Endodermal cell (in vitro differentiated cells): ENCODE results near the gene KCNK4. TPM values are rescaled to one million over a fixed set of nuclear protein-coding genes. Genes with fewer than 3 reads are reported as not detected.

Experiments used
- DNase-seq: peaks from one replicate; pipeline ENCODE4 v3.0.0-alpha.2; 2017
- H3K27ac ChIP-seq: 2 replicates; pipeline ENCODE4 v1.5.1; 2013; ENCODE audit warnings: mild to moderate bottlenecking, low read depth, low read length, moderate library complexity
- H3K27me3 ChIP-seq: 2 replicates; pipeline ENCODE4 v1.6.1; 2013; ENCODE audit warnings: mild to moderate bottlenecking, low read length, moderate library complexity; ENCODE audit not compliant: insufficient read depth, control insufficient read depth, poor library complexity, severe bottlenecking
- H3K36me3 ChIP-seq: 2 replicates; pipeline ENCODE4 v1.7.0; 2013; ENCODE audit warnings: mild to moderate bottlenecking, low read length, moderate library complexity; ENCODE audit not compliant: control insufficient read depth, insufficient read depth
- H3K4me1 ChIP-seq: one replicate; pipeline ENCODE4 v1.7.0; 2013; ENCODE audit warnings: low read length; ENCODE audit not compliant: control insufficient read depth, insufficient read depth
- H3K4me3 ChIP-seq: 2 replicates; pipeline ENCODE4 v1.5.1; 2013; ENCODE audit warnings: mild to moderate bottlenecking, low read length, moderate library complexity
- H3K9ac ChIP-seq: 2 replicates; pipeline ENCODE4 v1.6.1; 2013; ENCODE audit warnings: mild to moderate bottlenecking, low read length, moderate library complexity; ENCODE audit not compliant: poor library complexity, severe bottlenecking; ENCODE audit errors: extremely low read depth
- H3K9me3 ChIP-seq: 2 replicates; pipeline ENCODE4 v1.6.1; 2013; ENCODE audit warnings: mild to moderate bottlenecking, low read length, moderate library complexity; ENCODE audit not compliant: control insufficient read depth
- H3K27ac Mint-ChIP-seq: 2 replicates; pipeline ENCODE4 v1.8.0; 2020; ENCODE audit warnings: mixed read lengths
- H3K27me3 Mint-ChIP-seq: 2 replicates; pipeline ENCODE4 v1.8.0; 2021; ENCODE audit warnings: mild to moderate bottlenecking, mixed read lengths; ENCODE audit not compliant: insufficient read depth
- H3K36me3 Mint-ChIP-seq: 2 replicates; pipeline ENCODE4 v1.8.0; 2020; ENCODE audit warnings: low read depth, mixed read lengths
- H3K4me1 Mint-ChIP-seq: 2 replicates; pipeline ENCODE4 v1.8.0; 2020; ENCODE audit warnings: mixed read lengths
- H3K4me3 Mint-ChIP-seq: 2 replicates; pipeline ENCODE4 v1.8.0; 2020; ENCODE audit warnings: mild to moderate bottlenecking, moderate library complexity, mixed read lengths
- H3K9me3 Mint-ChIP-seq: 2 replicates; pipeline ENCODE4 v1.8.0; 2020; ENCODE audit warnings: mild to moderate bottlenecking, mixed read lengths
- WGBS, 2 experiments: methylation state at CpG; one replicate each; pipeline versions ENCODE4 v1.1.5 to v1.1.7; 2013; ENCODE audit warnings: missing lambda C conversion rate in 2 of 2, mixed read lengths in 1 of 2; ENCODE audit not compliant: insufficient coverage in 1 of 2, insufficient read length in 1 of 2; 5-methylcytosine and 5-hydroxymethylcytosine counted together
- total RNA-seq, 2 donors: library from RNA; stranded (reverse); fragmentation: NEBNext Ultra II Directional in 1 of 2; extraction: Animal tissue kit (Norgen Biotek cat#: 25700) in 1 of 2; gene quantifications; 2 replicates in 1 of 2; 3 replicates in 1 of 2; pipeline ENCODE4 v1.2.1, GENCODE V29; 2021
- TF ChIP-seq, protein P1 (sequence below): fragments of 200-600 bp; sonication (generic); conservative IDR thresholded peaks from 2 replicates; pipeline ENCODE4 v1.5.0; 2021; ENCODE audit warnings: antibody characterized with exemption, mild to moderate bottlenecking

Gene KCNK4
- total RNA-seq, 2 donors from 2014 or later = not detected

DNA sequence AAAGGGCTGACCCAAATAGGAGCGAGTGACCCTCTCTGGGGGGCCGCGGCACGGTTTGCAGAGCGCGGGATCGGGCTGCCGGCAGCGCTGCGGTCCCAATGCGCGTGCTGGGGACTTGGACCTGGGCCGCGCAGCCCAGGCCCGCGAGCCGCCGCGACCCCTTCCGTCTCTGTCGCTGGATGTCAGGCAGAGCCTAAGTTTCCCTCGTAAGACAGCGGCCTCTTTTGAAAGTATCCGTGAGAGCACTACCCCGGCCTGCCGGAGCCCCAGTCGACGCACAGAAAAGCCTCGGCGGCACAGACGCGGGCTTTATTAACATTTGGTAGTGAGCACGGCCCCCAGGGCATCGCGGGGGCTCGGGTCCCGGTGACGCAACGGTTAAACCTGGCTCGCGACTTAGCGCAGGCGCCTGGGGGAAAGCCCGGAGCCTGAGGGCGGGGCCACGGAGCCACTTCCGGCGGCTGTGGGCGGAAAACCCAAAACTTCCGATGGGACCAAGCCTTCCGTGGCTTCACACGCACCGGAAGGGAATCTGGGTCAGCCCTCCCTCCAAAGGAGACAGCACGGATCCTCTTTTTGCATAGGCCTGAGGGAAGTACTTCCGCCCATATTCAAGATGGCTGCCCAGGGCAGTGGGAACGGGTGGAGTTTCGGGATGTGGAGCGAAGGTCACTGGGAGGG is 21.4 kb upstream of the KCNK4 start:
- Mint-ChIP-seq H3K4me3 (peak overlapping the region; percentile 95), H3K36me3 (peaks cover 17% of the 10 kb centered on the region), H3K4me1 (peaks cover 14% of the 10 kb centered on the region), H3K9me3 (no peaks in the 10 kb centered on the region), H3K27me3 (no peaks in the 10 kb centered on the region), H3K27ac (peak overlapping the region; percentile 99)
- peak; percentile 99 for DNase-seq
- WGBS, 2 experiments = 0% methylated on average over 25 to 58 of the region's 58 CpGs
- peaks cover 4% of the 10 kb centered on the region for H3K36me3 ChIP-seq
- no peaks in the 10 kb centered on the region for H3K4me1 ChIP-seq
- H3K27ac ChIP-seq = peak overlapping the region; percentile 94
- no peaks in the 10 kb centered on the region for H3K9me3 ChIP-seq
- TF ChIP-seq, protein P1, sequence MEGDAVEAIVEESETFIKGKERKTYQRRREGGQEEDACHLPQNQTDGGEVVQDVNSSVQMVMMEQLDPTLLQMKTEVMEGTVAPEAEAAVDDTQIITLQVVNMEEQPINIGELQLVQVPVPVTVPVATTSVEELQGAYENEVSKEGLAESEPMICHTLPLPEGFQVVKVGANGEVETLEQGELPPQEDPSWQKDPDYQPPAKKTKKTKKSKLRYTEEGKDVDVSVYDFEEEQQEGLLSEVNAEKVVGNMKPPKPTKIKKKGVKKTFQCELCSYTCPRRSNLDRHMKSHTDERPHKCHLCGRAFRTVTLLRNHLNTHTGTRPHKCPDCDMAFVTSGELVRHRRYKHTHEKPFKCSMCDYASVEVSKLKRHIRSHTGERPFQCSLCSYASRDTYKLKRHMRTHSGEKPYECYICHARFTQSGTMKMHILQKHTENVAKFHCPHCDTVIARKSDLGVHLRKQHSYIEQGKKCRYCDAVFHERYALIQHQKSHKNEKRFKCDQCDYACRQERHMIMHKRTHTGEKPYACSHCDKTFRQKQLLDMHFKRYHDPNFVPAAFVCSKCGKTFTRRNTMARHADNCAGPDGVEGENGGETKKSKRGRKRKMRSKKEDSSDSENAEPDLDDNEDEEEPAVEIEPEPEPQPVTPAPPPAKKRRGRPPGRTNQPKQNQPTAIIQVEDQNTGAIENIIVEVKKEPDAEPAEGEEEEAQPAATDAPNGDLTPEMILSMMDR = peak; percentile 40
- peak overlapping the region; percentile 95 for H3K4me3 ChIP-seq
- H3K9ac ChIP-seq = peak overlapping the region; percentile 91
- no peaks in the 10 kb centered on the region for H3K27me3 ChIP-seq

DNA sequence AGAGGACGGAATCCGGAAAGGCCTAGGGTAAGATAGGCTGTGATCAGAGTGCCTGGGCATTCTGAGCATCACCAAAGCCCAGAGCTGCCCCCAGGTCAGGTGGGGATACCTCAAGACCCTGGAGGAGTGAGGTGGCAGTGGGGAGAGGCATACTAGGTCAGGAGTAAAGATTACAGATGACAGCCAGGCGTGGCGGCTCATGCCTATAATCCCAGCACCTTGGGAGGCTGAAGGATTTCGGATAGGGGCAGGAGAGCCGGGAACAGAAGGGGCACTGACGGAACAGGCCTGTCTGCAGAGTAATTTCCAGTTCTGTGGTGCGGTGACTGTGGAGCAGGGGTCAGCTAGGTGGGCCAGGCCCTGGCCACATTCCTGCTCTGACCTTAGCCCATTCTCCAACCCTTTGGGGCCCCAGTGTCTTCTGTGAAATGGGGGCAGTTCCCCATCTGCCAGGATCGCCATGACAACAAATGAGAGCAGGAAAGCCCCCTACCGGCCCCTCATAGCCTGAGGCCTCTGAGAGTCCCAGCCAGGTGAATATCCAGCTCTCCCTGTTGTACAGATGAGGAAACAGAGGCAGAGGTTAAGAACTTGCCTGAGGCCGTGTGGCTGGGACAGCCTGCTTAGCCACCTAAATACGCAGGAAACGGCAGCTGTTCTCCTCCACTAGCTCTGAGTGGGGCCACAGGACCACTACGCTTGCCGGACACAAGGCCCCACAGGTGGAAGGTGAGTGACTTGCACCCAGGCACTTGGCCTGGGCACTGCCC is 15.9 kb upstream of the KCNK4 start:
- no peaks in the 10 kb centered on the region for H3K9me3 Mint-ChIP-seq
- no peak overlapping the region for H3K27ac Mint-ChIP-seq
- 90 to 96% methylated on average over 13 to 15 of the region's 15 CpGs for WGBS, 2 experiments
- Histone ChIP-seq H3K27ac (no peak overlapping the region), H3K27me3 (no peaks in the 10 kb centered on the region), H3K4me1 (no peaks in the 10 kb centered on the region), H3K9ac (no peak overlapping the region), H3K4me3 (no peak overlapping the region), H3K36me3 (peaks cover 9% of the 10 kb centered on the region), H3K9me3 (no peaks in the 10 kb centered on the region)
- DNase-seq = no peak
- no peaks in the 10 kb centered on the region for H3K27me3 Mint-ChIP-seq
- no peak overlapping the region for H3K4me3 Mint-ChIP-seq
- H3K36me3 Mint-ChIP-seq = peaks cover 19% of the 10 kb centered on the region
- TF ChIP-seq, protein P1 = no peak
- H3K4me1 Mint-ChIP-seq = peaks cover 3% of the 10 kb centered on the region

DNA sequence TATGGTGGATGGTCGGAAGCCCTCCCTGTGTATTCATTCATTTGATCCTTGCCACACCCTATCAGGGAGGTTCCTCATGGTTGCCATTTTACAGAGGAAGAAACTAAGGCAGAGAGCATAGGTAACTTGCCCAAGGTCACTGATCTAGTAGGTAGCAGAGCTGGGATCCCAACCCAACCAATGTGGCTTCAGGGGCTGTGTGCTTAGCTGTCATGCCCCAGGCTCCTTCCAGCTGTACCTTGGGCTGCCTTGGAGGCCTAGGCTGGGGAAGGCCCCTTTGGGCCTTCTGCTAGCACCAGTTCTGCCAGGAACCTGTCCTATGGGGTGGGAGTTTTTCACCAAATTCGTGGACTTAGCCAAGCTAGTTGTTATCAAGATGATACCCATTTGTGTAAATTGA is 15.3 kb upstream of the KCNK4 start:
- Mint-ChIP-seq H3K36me3 (peaks cover 19% of the 10 kb centered on the region), H3K9me3 (no peaks in the 10 kb centered on the region), H3K27ac (no peak overlapping the region), H3K27me3 (no peaks in the 10 kb centered on the region), H3K4me1 (peaks cover 3% of the 10 kb centered on the region), H3K4me3 (no peak overlapping the region)
- Histone ChIP-seq H3K9ac (no peak overlapping the region), H3K4me1 (no peaks in the 10 kb centered on the region), H3K9me3 (no peaks in the 10 kb centered on the region), H3K27ac (no peak overlapping the region), H3K36me3 (peaks cover 9% of the 10 kb centered on the region), H3K4me3 (no peak overlapping the region), H3K27me3 (no peaks in the 10 kb centered on the region)
- 95 to 100% methylated on average over 1 to 2 of the region's 2 CpGs for WGBS, 2 experiments
- no peak for DNase-seq
- TF ChIP-seq, protein P1 = no peak
